ENCODE measurements around the gene IGFBP3.

DNA sequence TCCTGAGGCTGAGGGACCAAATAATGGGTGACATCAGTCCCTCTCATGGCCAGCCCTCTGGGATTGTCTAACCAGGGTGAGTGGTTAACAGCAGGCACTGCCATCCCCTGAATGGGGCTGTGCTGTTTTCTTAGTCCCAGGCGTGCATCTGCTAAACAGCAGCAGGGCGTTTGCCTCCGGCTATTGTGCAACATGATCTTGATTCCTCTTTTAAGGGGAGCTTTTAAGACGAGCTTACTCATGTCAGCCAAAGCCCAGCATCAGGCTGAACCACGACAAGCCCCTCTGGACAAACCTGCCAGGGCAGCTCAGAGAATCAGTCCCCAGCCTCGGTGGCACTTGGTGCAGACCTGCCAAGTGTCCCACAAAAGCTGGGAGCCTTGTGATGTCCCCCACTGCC, 16.2 kb upstream of the IGFBP3 start:
- TF ChIP-seq, protein P1, sequence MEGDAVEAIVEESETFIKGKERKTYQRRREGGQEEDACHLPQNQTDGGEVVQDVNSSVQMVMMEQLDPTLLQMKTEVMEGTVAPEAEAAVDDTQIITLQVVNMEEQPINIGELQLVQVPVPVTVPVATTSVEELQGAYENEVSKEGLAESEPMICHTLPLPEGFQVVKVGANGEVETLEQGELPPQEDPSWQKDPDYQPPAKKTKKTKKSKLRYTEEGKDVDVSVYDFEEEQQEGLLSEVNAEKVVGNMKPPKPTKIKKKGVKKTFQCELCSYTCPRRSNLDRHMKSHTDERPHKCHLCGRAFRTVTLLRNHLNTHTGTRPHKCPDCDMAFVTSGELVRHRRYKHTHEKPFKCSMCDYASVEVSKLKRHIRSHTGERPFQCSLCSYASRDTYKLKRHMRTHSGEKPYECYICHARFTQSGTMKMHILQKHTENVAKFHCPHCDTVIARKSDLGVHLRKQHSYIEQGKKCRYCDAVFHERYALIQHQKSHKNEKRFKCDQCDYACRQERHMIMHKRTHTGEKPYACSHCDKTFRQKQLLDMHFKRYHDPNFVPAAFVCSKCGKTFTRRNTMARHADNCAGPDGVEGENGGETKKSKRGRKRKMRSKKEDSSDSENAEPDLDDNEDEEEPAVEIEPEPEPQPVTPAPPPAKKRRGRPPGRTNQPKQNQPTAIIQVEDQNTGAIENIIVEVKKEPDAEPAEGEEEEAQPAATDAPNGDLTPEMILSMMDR (IDR thresholded peaks at IDR 0.05): no peak
- TF ChIP-seq POLR2A (IDR thresholded peaks at IDR 0.05): no peak

All from lower leg skin (tissue), 3 donors.